GM21390 (cell line): ENCODE results near the gene PRDM15.

Experiments used
- ATAC-seq: cut with Tn5 transposase; IDR thresholded peaks from one replicate; pipeline ENCODE4 v1.9.1; 2021; ENCODE audit not compliant: unreplicated experiment

PRDM15 gene

GRCh38 chr21:41879190-41879998 lies at the start of gene PRDM15:
Gene PRDM15 (minus strand): TSS chr21:41879344. CDS start chr21:41860363, 18,981 bp downstream.
- ATAC-seq: peak; percentile 55

GRCh38 chr21:41928621-41929220 lies 49.6 kb upstream of the PRDM15 start:
- ATAC-seq: no peak

DNA sequence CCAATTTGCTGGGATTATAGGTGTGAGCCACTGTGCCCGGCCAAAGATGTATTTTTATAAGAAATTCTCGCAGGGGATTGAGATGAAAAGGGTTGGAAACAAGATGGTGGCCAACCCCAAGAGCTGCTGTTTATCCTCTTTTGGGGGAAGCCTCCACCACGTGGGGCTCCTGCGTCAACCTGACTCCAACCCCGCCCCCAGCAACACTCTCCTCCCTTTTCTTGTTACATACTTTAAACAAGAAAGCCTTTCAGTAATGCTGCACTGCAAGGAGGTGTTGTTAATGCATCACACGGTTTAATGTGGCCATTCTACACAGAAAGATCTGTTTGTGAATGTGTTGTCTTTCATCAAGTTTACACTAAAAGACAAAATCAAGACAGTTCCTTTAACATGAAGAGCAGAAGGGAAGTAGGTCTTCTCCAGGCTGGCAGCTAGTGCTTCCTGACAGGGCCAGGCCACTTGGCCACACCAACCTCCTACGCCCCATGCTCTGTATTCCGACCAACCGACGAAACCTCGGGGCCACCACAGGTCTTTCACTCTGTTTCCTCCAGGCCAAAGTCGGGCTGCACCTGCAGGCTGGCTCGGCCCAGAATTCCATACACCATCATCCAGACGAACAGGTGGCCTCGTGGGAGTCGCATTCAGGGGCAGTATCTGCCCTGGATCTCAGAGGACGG lies 48.7 kb upstream of the PRDM15 start:
- ATAC-seq: no peak

- no peak for ATAC-seq
Measured at GRCh38 chr21:41926807-41927171, 47.6 kb upstream of the PRDM15 start.

- ATAC-seq: peak; percentile 52
Measured at GRCh38 chr21:41926117-41926806, 47.1 kb upstream of the PRDM15 start.

- ATAC-seq: no peak
Measured at GRCh38 chr21:41925767-41926116, 46.6 kb upstream of the PRDM15 start.

DNA sequence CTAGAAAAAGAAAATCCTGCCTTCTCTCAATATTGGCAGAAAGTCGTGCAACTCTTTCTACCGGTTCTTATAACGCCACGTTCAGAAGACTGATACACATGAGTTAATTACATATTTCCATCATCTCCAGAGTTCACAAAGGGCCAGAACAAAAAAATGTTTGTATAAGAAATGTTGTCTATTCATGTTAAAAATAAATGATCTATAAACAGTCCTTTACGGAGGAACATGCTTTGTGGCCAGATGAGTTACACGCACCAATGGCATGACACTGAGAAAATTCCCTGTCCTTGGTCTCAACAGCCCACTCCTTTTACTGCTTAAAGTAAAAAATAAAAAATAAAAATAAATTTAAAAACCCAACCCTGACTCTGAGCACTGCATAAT lies 45.2 kb upstream of the PRDM15 start:
- no peak for ATAC-seq

DNA sequence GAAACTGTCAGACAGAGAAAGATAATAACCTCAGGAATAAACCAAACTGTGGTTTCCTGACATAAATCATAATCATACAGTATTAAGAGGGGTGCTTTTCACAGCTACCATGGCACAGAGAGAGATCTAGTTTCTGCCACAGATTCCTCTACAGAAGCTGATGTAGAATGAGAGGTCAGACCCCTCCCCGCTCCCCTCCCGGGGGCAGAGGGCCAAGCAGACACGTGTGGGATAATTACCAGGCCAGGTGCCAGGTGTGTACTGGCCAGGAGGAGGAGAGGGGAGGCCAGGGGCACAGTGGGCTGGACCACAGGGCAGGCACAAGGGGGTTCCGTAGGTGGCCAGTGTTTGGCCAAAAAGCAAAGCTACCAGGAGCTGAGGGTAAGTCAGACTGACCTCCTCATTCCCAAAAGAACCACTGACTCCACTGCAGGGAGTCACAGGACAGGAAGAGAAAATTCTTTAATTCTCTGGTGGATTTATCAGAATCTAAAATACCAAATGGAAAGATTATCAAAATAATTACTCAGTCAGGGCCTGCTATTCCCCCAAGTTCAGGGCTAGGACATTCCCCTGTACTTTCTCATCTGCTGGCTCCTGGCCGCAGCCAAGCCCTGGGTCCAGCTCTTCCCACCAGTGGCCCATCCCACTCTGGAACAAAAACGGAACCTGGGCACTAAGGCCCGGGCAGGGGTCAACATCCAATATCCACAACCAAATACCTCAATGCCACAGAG lies 44.7 kb upstream of the PRDM15 start:
- ATAC-seq: no peak

DNA sequence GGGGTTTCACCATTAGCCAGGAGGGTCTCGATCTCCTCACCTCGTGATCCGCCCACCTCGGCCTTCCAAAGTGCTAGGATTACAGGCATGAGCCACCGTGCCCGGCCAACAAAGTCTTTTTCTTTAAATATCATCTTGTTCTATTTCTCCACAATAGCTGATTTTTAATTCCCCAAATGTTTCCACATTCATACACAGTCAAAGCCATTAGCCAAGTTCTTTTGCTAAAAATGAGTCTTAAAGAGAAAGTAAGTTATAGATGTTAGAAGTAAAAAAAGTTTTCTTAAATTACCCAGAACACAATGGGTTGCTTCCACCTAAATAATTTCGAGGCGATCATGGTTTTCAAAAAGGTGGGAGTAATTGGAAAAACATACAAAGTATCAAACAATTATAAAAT lies 44.0 kb upstream of the PRDM15 start:
- no peak for ATAC-seq

DNA sequence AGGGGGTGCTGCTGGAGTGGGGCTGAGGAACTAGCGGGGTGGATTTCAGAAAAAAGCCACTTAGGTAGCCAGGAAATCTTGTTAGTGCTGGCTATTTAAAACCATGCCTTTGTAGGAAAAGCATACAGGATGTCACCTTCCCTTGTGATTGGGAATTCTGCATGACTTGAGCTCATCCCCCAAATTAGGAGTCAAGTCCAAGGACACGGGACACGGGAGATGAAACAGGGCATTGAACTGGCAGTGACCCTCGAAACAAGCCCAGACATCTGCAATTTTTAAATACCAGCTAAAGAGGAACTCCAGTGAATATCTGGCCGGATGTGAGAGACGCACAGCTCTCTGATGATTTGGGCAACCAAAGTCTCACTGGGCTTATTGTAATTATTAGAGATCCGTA lies 41.9 kb upstream of the PRDM15 start:
- ATAC-seq: no peak

DNA sequence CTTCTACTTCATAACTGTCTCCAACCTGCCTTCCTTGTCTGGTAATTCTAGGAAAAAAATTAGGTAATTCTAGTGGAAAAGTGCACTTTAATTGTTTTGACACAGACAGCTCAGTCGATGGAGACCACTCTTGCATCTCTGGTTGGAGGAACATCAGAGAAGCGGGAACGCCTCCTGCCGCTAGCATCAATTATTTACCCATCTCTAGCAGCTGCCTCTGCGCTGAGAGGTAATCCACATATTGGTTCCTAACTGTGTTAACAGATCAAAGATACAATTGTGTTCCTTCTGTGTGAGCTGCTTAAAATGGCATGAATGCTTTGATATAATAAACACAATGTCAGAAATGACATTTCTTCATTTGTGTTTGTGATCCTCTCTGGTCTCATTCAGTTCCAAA lies 41.3 kb upstream of the PRDM15 start:
- ATAC-seq: no peak

GRCh38 chr21:41919666-41920398 lies 40.7 kb upstream of the PRDM15 start:
- no peak for ATAC-seq

GRCh38 chr21:41918561-41919358 lies 39.6 kb upstream of the PRDM15 start:
- no peak for ATAC-seq

GRCh38 chr21:41917531-41917930 lies 38.4 kb upstream of the PRDM15 start:
- no peak for ATAC-seq

DNA sequence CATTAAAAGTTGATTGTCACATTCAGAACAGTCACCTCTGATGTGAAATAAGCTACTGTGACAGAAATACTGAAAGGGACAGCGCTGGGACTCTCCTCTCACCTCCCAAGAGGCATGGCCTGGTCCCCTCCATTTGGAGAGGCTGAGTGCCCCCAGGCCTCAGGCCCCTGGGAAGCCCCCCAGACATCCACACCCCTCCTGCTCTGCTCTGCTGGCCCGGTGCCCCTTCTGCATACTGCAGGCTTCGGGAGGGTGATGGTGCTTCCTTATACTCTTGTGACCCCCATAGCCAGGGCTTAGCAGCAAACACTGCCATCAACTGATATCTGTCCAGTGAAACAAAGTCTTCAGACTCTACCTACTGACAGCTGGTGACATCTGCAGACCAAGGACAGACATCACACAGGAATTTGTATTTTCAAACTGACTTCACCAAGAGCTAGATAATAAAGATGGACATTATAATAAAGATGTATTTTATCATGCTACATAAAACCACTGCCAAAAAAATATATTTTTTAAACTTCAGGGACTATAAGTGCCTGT lies 37.8 kb upstream of the PRDM15 start:
- ATAC-seq: no peak

GRCh38 chr21:41914965-41915364 lies 35.8 kb upstream of the PRDM15 start:
- no peak for ATAC-seq

DNA sequence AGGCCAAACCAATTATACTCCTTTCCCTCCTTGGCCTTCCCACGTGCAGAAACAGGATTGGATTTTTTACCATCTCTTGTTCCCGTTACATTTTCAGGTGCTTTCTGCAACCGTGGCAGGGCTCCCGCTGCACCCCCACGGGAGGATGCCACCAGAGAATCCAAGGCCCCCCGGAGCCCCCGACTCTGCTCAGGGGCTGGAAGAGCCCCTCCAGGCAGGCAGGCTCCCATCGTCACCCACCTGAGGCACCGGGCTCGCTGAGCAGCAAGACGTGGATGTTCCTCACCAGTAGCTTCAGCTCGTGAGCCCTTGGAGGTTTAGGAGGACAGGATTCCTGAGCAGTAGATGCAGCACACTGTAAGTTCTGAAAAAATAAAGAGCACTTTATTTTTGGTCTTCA lies 35.2 kb upstream of the PRDM15 start:
- no peak for ATAC-seq

- ATAC-seq: no peak
Measured at GRCh38 chr21:41913230-41913629, 34.1 kb upstream of the PRDM15 start.

GRCh38 chr21:41908829-41909228 lies 29.7 kb upstream of the PRDM15 start:
- ATAC-seq: no peak
